Camera-type eye (tissue), 1 donor: Measurements from ENCODE around the gene MAB21L4. TPM values are rescaled to one million over a fixed set of nuclear protein-coding genes. Genes with fewer than 3 reads are reported as not detected.

ENCODE experiments used
- total RNA-seq: library from RNA; depleted of rRNA; stranded (reverse); fragments of >200 nt; gene quantifications from one replicate; pipeline ENCODE4 v1.2.3, GENCODE V29; 2014

Gene MAB21L4
- 0.77 TPM for total RNA-seq

DNA sequence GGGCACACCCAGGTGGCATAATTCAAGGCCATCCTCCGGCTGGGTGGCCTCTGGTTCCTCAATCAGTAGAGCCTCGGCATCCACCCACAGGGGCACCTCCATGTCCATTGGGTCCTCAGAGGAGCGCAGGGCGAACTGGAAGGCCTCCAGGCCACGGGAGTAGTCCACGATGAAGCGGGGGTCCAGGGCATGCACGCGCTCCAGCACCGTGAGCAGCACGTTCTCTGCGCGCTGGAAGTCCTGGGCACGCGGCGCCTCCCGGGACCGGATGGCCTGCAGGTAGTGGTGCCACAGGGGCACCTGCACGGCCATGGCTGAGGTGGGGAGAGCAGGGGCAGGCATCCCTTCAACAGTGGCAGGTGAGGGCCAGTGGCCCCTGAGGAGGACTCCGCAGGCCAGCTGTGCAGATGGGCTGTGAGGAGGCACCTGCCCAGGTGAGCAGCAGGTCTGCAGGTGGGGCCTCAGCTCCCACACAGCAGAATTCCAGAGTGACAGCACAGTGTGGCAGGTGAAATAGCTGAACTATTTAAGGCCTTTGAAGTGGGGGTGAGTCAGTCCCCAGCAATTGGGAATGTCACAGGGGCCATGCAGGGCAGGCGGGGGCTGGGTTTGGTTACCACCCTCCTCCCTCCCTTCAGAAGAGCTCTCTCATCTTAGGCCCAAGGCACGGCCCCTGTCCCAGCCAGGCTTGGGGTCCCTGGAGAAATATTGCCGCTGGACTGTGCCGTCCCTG lies at the start of gene MAB21L4:
TSS of gene MAB21L4 (minus strand) at position 501 of the 733 bp plus-strand sequence. CDS start at position 342, 159 bp downstream.

DNA sequence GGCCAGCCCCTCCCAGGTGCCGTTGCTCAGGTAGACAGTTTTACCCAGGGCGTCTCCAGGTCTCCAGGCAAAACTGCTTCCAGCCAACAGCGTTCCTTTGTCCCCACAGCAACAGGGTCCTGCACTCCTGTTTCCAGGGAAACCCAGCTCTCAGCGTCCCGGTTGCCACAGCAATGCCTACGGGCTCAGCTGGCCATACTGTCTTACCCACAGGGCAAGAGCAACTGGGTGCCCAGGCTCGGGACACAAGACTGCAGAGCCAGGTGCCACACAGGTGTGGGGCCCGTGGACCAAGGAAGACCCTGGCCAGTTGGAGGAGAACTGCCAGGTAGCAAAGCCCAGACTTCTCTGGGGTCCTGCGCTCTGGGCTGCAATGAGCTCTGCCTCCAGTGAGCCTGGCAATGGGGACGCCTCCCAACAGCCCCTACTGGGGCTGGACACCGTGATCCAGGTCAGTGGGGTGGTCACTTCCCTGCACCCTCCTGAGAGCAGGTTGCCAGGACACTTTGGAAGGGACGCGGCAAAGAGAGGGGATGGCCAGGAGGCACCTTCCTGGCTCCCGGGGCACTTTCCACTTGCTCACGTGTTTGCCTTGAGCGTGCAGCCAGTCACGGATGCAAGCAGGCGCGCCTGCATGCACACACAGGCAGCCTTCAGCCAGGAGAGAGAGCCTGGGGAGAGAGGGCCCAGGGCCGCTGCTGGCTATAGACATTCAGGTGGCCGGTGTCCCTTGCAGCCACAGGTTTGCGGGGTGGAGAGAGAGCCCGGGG lies 10.4 kb upstream of the MAB21L4 start, which contains the start of gene CROCC2:
TSS of gene CROCC2 (plus strand) at position 196 of the 770 bp plus-strand sequence. CDS start at position 374, 178 bp downstream.

DNA sequence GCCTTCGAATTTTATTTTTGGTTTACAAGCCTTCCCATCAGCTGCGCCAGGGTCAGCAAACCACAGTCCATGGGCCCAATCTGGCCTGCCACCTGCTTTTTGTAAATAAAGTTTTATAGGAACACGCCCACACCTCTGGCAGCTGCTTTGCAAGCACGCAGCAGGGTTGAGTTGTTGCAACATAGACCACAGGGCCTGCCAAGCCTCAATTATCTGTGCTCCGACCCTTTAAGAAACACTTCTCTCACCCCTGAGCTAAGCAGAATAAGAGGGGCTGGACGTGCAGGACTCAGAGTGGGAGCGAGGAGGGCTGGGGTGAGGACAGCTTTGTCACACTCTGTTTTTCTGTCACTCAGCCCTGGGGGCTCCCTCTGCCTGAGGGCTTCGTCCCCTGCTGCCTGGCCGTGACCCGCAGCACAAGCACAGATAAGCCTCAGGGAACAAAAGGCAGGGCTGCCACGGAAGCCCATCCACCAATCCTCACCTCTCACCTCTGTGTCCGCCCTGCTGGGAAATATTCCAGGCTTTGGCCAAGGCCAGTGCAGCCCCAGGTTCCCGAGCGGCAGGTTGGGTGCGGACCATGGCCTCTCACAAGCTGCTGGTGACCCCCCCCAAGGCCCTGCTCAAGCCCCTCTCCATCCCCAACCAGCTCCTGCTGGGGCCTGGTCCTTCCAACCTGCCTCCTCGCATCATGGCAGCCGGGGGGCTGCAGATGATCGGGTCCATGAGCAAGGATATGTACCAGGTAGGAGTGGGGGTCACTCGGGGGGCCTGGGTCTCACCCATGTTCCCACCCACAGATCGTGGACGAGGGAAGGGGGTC lies 27.5 kb downstream of the MAB21L4 start, which contains the start of gene AGXT:
TSS of gene AGXT (plus strand) at position 539 of the 823 bp plus-strand sequence. CDS start at position 581, 42 bp downstream.

Other genes starting within 250 kb of the MAB21L4 start
- gene AQP12B, start 213.3 kb downstream of the MAB21L4 start, total RNA-seq, result not detected
- not detected for gene AQP12A, start 204.3 kb downstream of the MAB21L4 start, total RNA-seq
- 133 TPM for gene KIF1A, start 75.9 kb downstream of the MAB21L4 start, total RNA-seq
- gene AGXT, start 27.3 kb downstream of the MAB21L4 start, total RNA-seq, result not detected
- 0.16 TPM for gene CROCC2, start 10.2 kb upstream of the MAB21L4 start, total RNA-seq
- gene SNED1, start 102.5 kb upstream of the MAB21L4 start, total RNA-seq, result 16.0 TPM
- gene MTERF4, start 206.1 kb upstream of the MAB21L4 start, total RNA-seq, result 111 TPM